Loucy (cell line): ENCODE results near the gene CLDN2.

Experiments
- H2AFZ ChIP-seq: fragments of 200-600 bp; sonication (generic); 2 replicates; pipeline ENCODE4 v1.6.0; 2016; ENCODE audit warnings: antibody characterized with exemption, mild to moderate bottlenecking, low read length, moderate library complexity
- H3F3A ChIP-seq: fragments of 200-600 bp; 2 replicates; pipeline ENCODE4 v1.6.0; 2016; ENCODE audit warnings: antibody characterized with exemption, low read depth, mild to moderate bottlenecking
- H3K27me3 ChIP-seq: fragments of 200-600 bp; sonication (generic); 2 replicates; pipeline ENCODE4 v1.6.1; 2014; ENCODE audit warnings: low read length, mild to moderate bottlenecking; ENCODE audit not compliant: insufficient read depth, poor library complexity, severe bottlenecking
- H3K36me3 ChIP-seq: fragments of 200-600 bp; sonication (generic); 2 replicates; pipeline ENCODE4 v1.6.1; 2016; ENCODE audit warnings: low read length; ENCODE audit not compliant: insufficient read depth
- H3K4me1 ChIP-seq: fragments of 200-600 bp; sonication (generic); 2 replicates; pipeline ENCODE4 v1.5.1; 2014; ENCODE audit warnings: low read length, mild to moderate bottlenecking; ENCODE audit not compliant: insufficient read depth, poor library complexity, severe bottlenecking
- H3K4me2 ChIP-seq: fragments of 200-600 bp; sonication (generic); 2 replicates; pipeline ENCODE4 v1.6.0; 2014; ENCODE audit warnings: antibody characterized with exemption, low read length, low read depth, mild to moderate bottlenecking; ENCODE audit not compliant: poor library complexity, severe bottlenecking
- H3K4me3 ChIP-seq: fragments of 200-600 bp; sonication (generic); 2 replicates; pipeline ENCODE4 v1.5.1; 2014; ENCODE audit warnings: low read length, mild to moderate bottlenecking, mixed read lengths; ENCODE audit not compliant: poor library complexity, severe bottlenecking
- H3K79me2 ChIP-seq: fragments of 200-600 bp; sonication (generic); 2 replicates; pipeline ENCODE4 v1.6.1; 2014; ENCODE audit warnings: low read length; ENCODE audit not compliant: insufficient read depth
- H3K9ac ChIP-seq: fragments of 200-600 bp; sonication (generic); 2 replicates; pipeline ENCODE4 v1.6.0; 2014; ENCODE audit warnings: mild to moderate bottlenecking, low read depth, low read length, moderate library complexity; ENCODE audit not compliant: poor library complexity, severe bottlenecking
- H3K9me2 ChIP-seq: fragments of 200-600 bp; sonication (generic); replicated peaks from 2 replicates; pipeline ENCODE4 v1.6.1; 2016; ENCODE audit warnings: low read depth, low read length, mixed read lengths
- H3K9me3 ChIP-seq: fragments of 200-600 bp; sonication (generic); 2 replicates; pipeline ENCODE4 v1.6.1; 2014; ENCODE audit warnings: mild to moderate bottlenecking, antibody characterized with exemption, low read length, low read depth; ENCODE audit not compliant: insufficient read depth
- H4K20me1 ChIP-seq: fragments of 200-600 bp; sonication (generic); 2 replicates; pipeline ENCODE4 v1.6.0; 2014; ENCODE audit warnings: antibody characterized with exemption, low read length, mild to moderate bottlenecking; ENCODE audit not compliant: insufficient read depth, poor library complexity, severe bottlenecking
- EZH2phosphoT487 ChIP-seq: fragments of 200-600 bp; IDR thresholded peaks from 2 replicates; pipeline ENCODE4 v1.6.1; 2018; ENCODE audit warnings: antibody characterized with exemption, mild to moderate bottlenecking, moderate library complexity, borderline replicate concordance
- TF ChIP-seq, protein P1 (sequence below): fragments of 200-600 bp; sonication (generic); conservative IDR thresholded peaks from 2 replicates; pipeline ENCODE4 v1.5.1; 2014; ENCODE audit warnings: mild to moderate bottlenecking, antibody characterized with exemption, low read length

The CLDN2 gene

GRCh38 chrX:106952089-106952488 is 31.9 kb downstream of the CLDN2 start:
- Histone ChIP-seq H3K9me2 (no peaks in the 10 kb centered on the region), H3K4me3 (no peak overlapping the region), H3K4me1 (no peaks in the 10 kb centered on the region), H2AFZ (no peak overlapping the region), H3K27me3 (no peaks in the 10 kb centered on the region), H3K9ac (no peak overlapping the region), H3K4me2 (no peak overlapping the region), H3K36me3 (no peaks in the 10 kb centered on the region), H3K9me3 (no peaks in the 10 kb centered on the region), H3F3A (no peaks in the 10 kb centered on the region), H3K79me2 (no peaks in the 10 kb centered on the region), H4K20me1 (no peaks in the 10 kb centered on the region)
- TF ChIP-seq EZH2phosphoT487 = no peak
- TF ChIP-seq, protein P1, sequence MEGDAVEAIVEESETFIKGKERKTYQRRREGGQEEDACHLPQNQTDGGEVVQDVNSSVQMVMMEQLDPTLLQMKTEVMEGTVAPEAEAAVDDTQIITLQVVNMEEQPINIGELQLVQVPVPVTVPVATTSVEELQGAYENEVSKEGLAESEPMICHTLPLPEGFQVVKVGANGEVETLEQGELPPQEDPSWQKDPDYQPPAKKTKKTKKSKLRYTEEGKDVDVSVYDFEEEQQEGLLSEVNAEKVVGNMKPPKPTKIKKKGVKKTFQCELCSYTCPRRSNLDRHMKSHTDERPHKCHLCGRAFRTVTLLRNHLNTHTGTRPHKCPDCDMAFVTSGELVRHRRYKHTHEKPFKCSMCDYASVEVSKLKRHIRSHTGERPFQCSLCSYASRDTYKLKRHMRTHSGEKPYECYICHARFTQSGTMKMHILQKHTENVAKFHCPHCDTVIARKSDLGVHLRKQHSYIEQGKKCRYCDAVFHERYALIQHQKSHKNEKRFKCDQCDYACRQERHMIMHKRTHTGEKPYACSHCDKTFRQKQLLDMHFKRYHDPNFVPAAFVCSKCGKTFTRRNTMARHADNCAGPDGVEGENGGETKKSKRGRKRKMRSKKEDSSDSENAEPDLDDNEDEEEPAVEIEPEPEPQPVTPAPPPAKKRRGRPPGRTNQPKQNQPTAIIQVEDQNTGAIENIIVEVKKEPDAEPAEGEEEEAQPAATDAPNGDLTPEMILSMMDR = no peak

DNA sequence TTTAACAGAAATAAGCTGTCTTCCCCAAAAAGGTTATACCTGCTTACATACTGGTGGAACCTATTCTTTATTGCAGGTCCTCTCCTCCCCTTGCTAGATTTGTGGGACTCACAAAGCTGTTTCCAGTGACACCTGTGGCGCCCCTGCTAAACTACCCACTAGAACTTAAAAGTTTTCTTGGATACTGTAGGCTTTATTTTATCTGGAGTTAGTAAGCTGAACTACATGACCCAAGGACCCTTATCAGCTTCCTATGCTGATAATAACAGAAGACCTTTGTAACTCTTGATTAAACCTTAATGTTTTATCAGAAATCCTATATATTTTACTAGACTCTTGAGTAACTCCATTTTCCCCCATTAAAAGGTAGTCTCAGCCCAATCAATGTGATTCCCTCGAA is 32.3 kb downstream of the CLDN2 start:
- H3K36me3 ChIP-seq = no peaks in the 10 kb centered on the region
- no peaks in the 10 kb centered on the region for H3F3A ChIP-seq
- H3K9ac ChIP-seq = no peak overlapping the region
- no peaks in the 10 kb centered on the region for H3K9me3 ChIP-seq
- H3K9me2 ChIP-seq = no peaks in the 10 kb centered on the region
- H2AFZ ChIP-seq = no peak overlapping the region
- H3K79me2 ChIP-seq = no peaks in the 10 kb centered on the region
- no peaks in the 10 kb centered on the region for H4K20me1 ChIP-seq
- TF ChIP-seq EZH2phosphoT487 = no peak
- TF ChIP-seq, protein P1 = no peak
- no peaks in the 10 kb centered on the region for H3K4me1 ChIP-seq
- no peak overlapping the region for H3K4me2 ChIP-seq
- H3K27me3 ChIP-seq = no peaks in the 10 kb centered on the region
- no peak overlapping the region for H3K4me3 ChIP-seq

- TF ChIP-seq, protein P1 = peak; percentile 63
- TF ChIP-seq EZH2phosphoT487 = no peak
- Histone ChIP-seq H3K4me3 (no peak overlapping the region), H3K9ac (no peak overlapping the region), H3K9me2 (no peaks in the 10 kb centered on the region), H3K4me2 (no peak overlapping the region), H3K36me3 (no peaks in the 10 kb centered on the region), H3F3A (no peaks in the 10 kb centered on the region), H4K20me1 (no peaks in the 10 kb centered on the region), H3K27me3 (no peaks in the 10 kb centered on the region), H3K9me3 (no peaks in the 10 kb centered on the region), H3K4me1 (no peaks in the 10 kb centered on the region), H2AFZ (no peak overlapping the region), H3K79me2 (no peaks in the 10 kb centered on the region)
Observed at GRCh38 chrX:106952988-106953387, 32.8 kb downstream of the CLDN2 start.
